Measurements from ENCODE around the gene PLEKHM1. TPM values are rescaled to one million over a fixed set of nuclear protein-coding genes. Genes with fewer than 3 reads are reported as not detected.

Gene PLEKHM1
- total and polyA plus RNA-seq, 4 donors, result 6.2 to 15.8 (median 8.5) TPM

DNA sequence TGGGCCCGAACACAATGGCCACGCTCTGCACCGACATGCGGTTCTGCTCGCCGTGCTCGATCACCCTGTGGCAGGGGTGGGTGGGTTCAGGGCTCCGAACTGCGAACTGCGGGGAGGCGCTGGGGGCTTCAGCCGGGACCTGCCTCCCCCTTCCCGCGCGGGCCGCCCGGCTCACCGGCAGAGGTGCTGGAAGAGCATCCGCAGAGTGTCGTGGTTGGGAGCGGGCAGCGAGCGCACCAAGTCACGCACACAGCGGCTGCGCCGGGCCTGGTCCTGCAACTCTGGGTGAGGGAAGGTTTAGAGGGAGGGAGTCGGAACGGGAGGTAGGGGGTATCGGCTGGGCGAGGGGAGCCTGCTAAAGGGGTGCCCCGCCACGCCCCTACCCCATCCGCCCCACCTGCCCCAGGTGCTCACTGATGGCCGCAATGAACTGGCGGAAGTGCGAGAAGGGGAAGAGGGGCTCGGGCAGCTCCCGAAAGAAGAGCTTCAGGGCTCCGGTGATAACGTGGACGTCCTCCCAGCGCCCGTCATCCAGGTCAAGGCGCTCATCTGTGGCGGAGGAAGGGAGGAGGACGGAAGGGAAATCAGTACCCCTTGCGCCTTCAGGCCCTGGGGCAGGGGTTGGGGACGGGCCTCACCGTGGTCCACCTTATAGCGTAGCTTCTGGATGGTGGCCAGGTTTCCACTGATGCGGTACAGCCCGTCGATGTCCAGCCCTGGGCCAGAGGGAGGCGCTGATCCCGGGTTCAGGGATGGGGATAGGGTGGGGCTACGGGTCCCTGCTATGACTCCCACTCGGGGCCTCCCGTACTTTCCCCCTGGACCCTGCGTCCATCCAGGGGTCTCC is 94.7 kb downstream of the PLEKHM1 start:
- 85% methylated on average over 60 of the region's 60 CpGs for WGBS
- no peak for DNase-seq (ENCODE audit: low spot score)
- Histone ChIP-seq H3K4me1 (ENCODE audit: control insufficient read depth in 4 of 4, insufficient read depth in 4 of 4, low read length in 3 of 4) (peaks cover 0 to 8% (median 5%) of the 10 kb centered on the region in 4 donors), H3K27ac (ENCODE audit: low read depth in 1 of 2, low read length in 2 of 2) (no peak overlapping the region), H3K27me3 (ENCODE audit: control insufficient read depth in 4 of 4, insufficient read depth in 4 of 4, low read length in 3 of 4) (no peaks in the 10 kb centered on the region), H3K36me3 (ENCODE audit: control insufficient read depth in 4 of 4, insufficient read depth in 3 of 4, low read depth in 1 of 4, low read length in 3 of 4) (no peaks in the 10 kb centered on the region), H3K9ac (ENCODE audit: low read depth in 1 of 2, low read length in 2 of 2) (no peak overlapping the region), H3K4me3 (ENCODE audit: low read depth in 1 of 3, low read length in 3 of 3) (no peak overlapping the region), H3K9me3 (ENCODE audit: control insufficient read depth in 4 of 4, low read length in 3 of 4) (no peaks in the 10 kb centered on the region)
- TF ChIP-seq MAX (IDR thresholded peaks at IDR 0.05) (no peak), RXRA (IDR thresholded peaks at IDR 0.05) (no peak), YY1 (IDR thresholded peaks at IDR 0.05) (no peak), FOXA2 (IDR thresholded peaks at IDR 0.05) (no peak), HNF4G (IDR thresholded peaks at IDR 0.05) (no peak), FOXA1 (IDR thresholded peaks at IDR 0.05) (no peak), EGR1 (IDR thresholded peaks at IDR 0.05; ENCODE audit: low read depth in 2 of 2) (no peak), HNF4A (conservative IDR thresholded peaks at IDR 0.05) (no peak), RAD21 (IDR thresholded peaks at IDR 0.05) (no peak), JUND (IDR thresholded peaks at IDR 0.05) (no peak), ATF3 (IDR thresholded peaks at IDR 0.05) (no peak), TAF1 (conservative IDR thresholded peaks at IDR 0.05) (no peak), NR2F2 (IDR thresholded peaks at IDR 0.05) (no peak), CTCF (IDR thresholded peaks at IDR 0.05; ENCODE audit: low read depth, low read length, missing input control) (no peak)
- TF ChIP-seq, protein P1, sequence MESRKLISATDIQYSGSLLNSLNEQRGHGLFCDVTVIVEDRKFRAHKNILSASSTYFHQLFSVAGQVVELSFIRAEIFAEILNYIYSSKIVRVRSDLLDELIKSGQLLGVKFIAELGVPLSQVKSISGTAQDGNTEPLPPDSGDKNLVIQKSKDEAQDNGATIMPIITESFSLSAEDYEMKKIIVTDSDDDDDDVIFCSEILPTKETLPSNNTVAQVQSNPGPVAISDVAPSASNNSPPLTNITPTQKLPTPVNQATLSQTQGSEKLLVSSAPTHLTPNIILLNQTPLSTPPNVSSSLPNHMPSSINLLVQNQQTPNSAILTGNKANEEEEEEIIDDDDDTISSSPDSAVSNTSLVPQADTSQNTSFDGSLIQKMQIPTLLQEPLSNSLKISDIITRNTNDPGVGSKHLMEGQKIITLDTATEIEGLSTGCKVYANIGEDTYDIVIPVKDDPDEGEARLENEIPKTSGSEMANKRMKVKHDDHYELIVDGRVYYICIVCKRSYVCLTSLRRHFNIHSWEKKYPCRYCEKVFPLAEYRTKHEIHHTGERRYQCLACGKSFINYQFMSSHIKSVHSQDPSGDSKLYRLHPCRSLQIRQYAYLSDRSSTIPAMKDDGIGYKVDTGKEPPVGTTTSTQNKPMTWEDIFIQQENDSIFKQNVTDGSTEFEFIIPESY (IDR thresholded peaks at IDR 0.05), result no peak
- TF ChIP-seq, protein P2, sequence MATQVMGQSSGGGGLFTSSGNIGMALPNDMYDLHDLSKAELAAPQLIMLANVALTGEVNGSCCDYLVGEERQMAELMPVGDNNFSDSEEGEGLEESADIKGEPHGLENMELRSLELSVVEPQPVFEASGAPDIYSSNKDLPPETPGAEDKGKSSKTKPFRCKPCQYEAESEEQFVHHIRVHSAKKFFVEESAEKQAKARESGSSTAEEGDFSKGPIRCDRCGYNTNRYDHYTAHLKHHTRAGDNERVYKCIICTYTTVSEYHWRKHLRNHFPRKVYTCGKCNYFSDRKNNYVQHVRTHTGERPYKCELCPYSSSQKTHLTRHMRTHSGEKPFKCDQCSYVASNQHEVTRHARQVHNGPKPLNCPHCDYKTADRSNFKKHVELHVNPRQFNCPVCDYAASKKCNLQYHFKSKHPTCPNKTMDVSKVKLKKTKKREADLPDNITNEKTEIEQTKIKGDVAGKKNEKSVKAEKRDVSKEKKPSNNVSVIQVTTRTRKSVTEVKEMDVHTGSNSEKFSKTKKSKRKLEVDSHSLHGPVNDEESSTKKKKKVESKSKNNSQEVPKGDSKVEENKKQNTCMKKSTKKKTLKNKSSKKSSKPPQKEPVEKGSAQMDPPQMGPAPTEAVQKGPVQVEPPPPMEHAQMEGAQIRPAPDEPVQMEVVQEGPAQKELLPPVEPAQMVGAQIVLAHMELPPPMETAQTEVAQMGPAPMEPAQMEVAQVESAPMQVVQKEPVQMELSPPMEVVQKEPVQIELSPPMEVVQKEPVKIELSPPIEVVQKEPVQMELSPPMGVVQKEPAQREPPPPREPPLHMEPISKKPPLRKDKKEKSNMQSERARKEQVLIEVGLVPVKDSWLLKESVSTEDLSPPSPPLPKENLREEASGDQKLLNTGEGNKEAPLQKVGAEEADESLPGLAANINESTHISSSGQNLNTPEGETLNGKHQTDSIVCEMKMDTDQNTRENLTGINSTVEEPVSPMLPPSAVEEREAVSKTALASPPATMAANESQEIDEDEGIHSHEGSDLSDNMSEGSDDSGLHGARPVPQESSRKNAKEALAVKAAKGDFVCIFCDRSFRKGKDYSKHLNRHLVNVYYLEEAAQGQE (IDR thresholded peaks at IDR 0.05), result no peak
